Uterus (tissue), 2 donors: ENCODE data around the gene RNU6-1.

Source experiments
- POLR2A ChIP-seq, 2 donors: fragments of 450-650 bp; IDR thresholded peaks; one replicate each; pipeline ENCODE4 v1.6.1; 2016; ENCODE audit warnings: antibody characterized with exemption in 2 of 2, mild to moderate bottlenecking in 1 of 2, moderate library complexity in 1 of 2
- TF ChIP-seq, protein P1 (sequence below), 4 experiments: fragments of 200-600 bp in 2 of 4; fragments of 450-650 bp in 2 of 4; sonication (generic) in 2 of 4; IDR thresholded peaks; one replicate each; pipeline ENCODE4 v1.5.1; 2016 to 2019; ENCODE audit warnings: antibody characterized with exemption in 4 of 4, mild to moderate bottlenecking in 2 of 4, moderate library complexity in 1 of 4

- TF ChIP-seq, protein P1, sequence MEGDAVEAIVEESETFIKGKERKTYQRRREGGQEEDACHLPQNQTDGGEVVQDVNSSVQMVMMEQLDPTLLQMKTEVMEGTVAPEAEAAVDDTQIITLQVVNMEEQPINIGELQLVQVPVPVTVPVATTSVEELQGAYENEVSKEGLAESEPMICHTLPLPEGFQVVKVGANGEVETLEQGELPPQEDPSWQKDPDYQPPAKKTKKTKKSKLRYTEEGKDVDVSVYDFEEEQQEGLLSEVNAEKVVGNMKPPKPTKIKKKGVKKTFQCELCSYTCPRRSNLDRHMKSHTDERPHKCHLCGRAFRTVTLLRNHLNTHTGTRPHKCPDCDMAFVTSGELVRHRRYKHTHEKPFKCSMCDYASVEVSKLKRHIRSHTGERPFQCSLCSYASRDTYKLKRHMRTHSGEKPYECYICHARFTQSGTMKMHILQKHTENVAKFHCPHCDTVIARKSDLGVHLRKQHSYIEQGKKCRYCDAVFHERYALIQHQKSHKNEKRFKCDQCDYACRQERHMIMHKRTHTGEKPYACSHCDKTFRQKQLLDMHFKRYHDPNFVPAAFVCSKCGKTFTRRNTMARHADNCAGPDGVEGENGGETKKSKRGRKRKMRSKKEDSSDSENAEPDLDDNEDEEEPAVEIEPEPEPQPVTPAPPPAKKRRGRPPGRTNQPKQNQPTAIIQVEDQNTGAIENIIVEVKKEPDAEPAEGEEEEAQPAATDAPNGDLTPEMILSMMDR (IDR thresholded peaks at IDR 0.05): no peak
- TF ChIP-seq POLR2A (IDR thresholded peaks at IDR 0.05): no peak
Observed at GRCh38 chr15:67882487-67883233, 42.8 kb upstream of the RNU6-1 start.
